Keratinocyte (primary cell): ENCODE measurements around the gene FNIP2. TPM values are rescaled to one million over a fixed set of nuclear protein-coding genes. Genes with fewer than 3 reads are reported as not detected.

Source experiments
- polyA plus RNA-seq, 5 experiments: library from polyadenylated mRNA; depleted of rRNA in 3 of 5; stranded (reverse) in 3 of 5; stranded (forward) in 1 of 5; unstranded in 1 of 5; fragments of >200 nt; gene quantifications; 1 replicate in 1 of 5; 2 replicates in 3 of 5; 3 replicates in 1 of 5; pipeline versions ENCODE4 v1.2.1 to v1.2.3, GENCODE V29; 2011 to 2012; ENCODE audit warnings: missing spikeins in 2 of 5, low read depth in 1 of 5, low replicate concordance in 1 of 5
- small RNA-seq, 3 experiments: library from RNA; depleted of rRNA; stranded (forward); fragments of <200 nt; gene quantifications; one replicate each; pipeline ENCODE3, GENCODE V24; 2012; ENCODE audit warnings: low read depth in 3 of 3, low replicate concordance in 1 of 3; ENCODE audit not compliant: insufficient read length in 3 of 3

Gene FNIP2
- polyA plus RNA-seq, 1 donor (not counting 4 experiments of a cell fraction or from before 2014, with no cell fraction given), result 6.2 TPM

Small RNA genes within 50 kb of the gene (small RNA-seq; reads per million reads assigned to genes)
- gene RF00157, result 0 reads per million in 3 experiments
- 0 to 0.75 (median 0.13) reads per million in 3 experiments for gene RNU6-128P

Other genes with a start within 250 kb of the FNIP2 start
- gene RXFP1, start 247.1 kb upstream of the FNIP2 start, polyA plus RNA-seq, result 0.05 TPM in 1 of 3 replicates, not detected in the others
- gene C4orf46, start 97.1 kb upstream of the FNIP2 start, polyA plus RNA-seq, result 6.6 to 14.6 TPM (median 9.7 TPM) in 3 replicates
- gene ETFDH, start 96.7 kb upstream of the FNIP2 start, polyA plus RNA-seq, result 15.8 to 25.5 TPM (median 21.2 TPM) in 3 replicates
- gene PPID, start 45.6 kb upstream of the FNIP2 start, polyA plus RNA-seq, result 12.7 to 27.2 TPM (median 24.2 TPM) in 3 replicates